Right lobe of liver (tissue), 6 donors: ENCODE data around the gene GALNT11. TPM values are rescaled to one million over a fixed set of nuclear protein-coding genes. Genes with fewer than 3 reads are reported as not detected.

ENCODE experiments used
- ATAC-seq, 4 donors: fragments of 200-7000 bp; cut with Tn5 transposase; one replicate each; pipeline ENCODE4 v1.9.1; 2020; ENCODE audit warnings: mild to moderate bottlenecking in 4 of 4, moderate library complexity in 4 of 4
- DNase-seq, 3 donors: peaks; one replicate each; pipeline ENCODE4 v3.0.0-alpha.2; 2020
- H3K27ac ChIP-seq, 3 donors: fragments of 200-600 bp; one replicate each; pipeline ENCODE4 v1.8.0; 2022
- H3K27me3 ChIP-seq, 2 donors: fragments of 200-600 bp; one replicate each; pipeline ENCODE4 v1.8.0; 2022
- H3K36me3 ChIP-seq, 4 donors: fragments of 200-600 bp; sonication (generic) in 1 of 4; one replicate each; pipeline versions ENCODE4 v1.5.1 to v1.8.0; 2017 to 2022; ENCODE audit warnings: control low read depth in 1 of 4
- H3K4me1 ChIP-seq, 4 donors: fragments of 200-600 bp; sonication (generic) in 1 of 4; one replicate each; pipeline versions ENCODE4 v1.5.1 to v1.8.0; 2017 to 2022; ENCODE audit warnings: control low read depth in 1 of 4
- H3K4me3 ChIP-seq, 3 donors: fragments of 200-600 bp; one replicate each; pipeline ENCODE4 v1.8.0; 2022
- H3K9me3 ChIP-seq, 4 donors: fragments of 200-600 bp; sonication (generic) in 1 of 4; one replicate each; pipeline versions ENCODE4 v1.5.1 to v1.8.0; 2017 to 2022; ENCODE audit warnings: control low read depth in 1 of 4
- POLR2A ChIP-seq: fragments of 450-650 bp; IDR thresholded peaks from one replicate; pipeline ENCODE4 v1.6.1; 2017; ENCODE audit warnings: antibody characterized with exemption, mild to moderate bottlenecking
- WGBS: methylation state at CpG from one replicate; pipeline ENCODE4 v1.1.6; 2018; ENCODE audit warnings: low coverage, low lambda C conversion rate; ENCODE audit not compliant: insufficient coverage; ENCODE audit errors: missing lambda C conversion rate; 5-methylcytosine and 5-hydroxymethylcytosine counted together
- intact Hi-C, 2 donors: fragments of 100-400 bp; cut with DNase I; formaldehyde crosslinking; loops; one replicate each; pipeline versions ENCODE4 v1.11.2 to v1.14.1; 2022
- total RNA-seq, 6 experiments: library from RNA; depleted of rRNA in 2 of 6; stranded (reverse); fragments of >200 nt in 2 of 6; fragmentation: NEBNext Ultra II Directional in 3 of 6; extraction: Animal tissue kit (Norgen Biotek cat#: 25700) in 3 of 6; gene quantifications; one replicate each; pipeline versions ENCODE4 v1.1.0 to v1.2.4, GENCODE V29; 2016 to 2023
- TF ChIP-seq, protein P1 (sequence below), 4 donors: fragments of 200-600 bp in 3 of 4; fragments of 450-650 bp in 1 of 4; IDR thresholded peaks; one replicate each; pipeline versions ENCODE4 v1.5.1 to v1.8.0; 2016 to 2022; ENCODE audit warnings: antibody characterized with exemption in 4 of 4, mild to moderate bottlenecking in 2 of 4
- donor health status: DM: no; HTN: yes; CAD: no.
- donor health status: DM: no; HTN: no; CAD: no.
- donor health status: DM: no; HTN: no; CAD: no.
- donor health status: DM: no; HTN: yes; CAD: no.
- donor health status: DM: no; HTN: yes; CAD: no.

Gene GALNT11
- total RNA-seq, 6 experiments from 2014 or later, result 12.0 to 21.7 (median 14.7) TPM

DNA sequence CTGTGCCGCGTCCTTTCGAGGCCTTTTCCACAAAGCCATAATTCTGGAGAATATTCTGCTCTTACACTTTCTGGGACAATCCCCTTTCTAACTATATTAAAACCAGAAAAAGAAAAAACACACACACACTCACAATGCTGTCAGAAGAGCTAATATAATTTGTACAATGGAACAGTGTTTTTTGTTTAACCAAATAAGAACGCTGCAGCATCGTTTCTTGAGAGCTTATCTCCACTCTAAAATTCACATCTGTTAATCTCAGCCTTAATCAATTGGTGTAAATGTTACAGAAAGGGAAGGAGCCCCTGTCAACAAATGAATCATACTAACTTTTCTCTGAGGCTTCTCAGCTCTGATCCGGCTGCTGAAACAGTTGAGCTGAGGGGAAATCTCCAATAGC, 123.9 kb downstream of the GALNT11 start:
- Histone ChIP-seq H3K27me3 (no peaks in the 10 kb centered on the region), H3K4me3 (no peak overlapping the region), H3K27ac (no peak overlapping the region), H3K4me1 (no peaks in the 10 kb centered on the region), H3K36me3 (peaks cover 16 to 94% (median 36%) of the 10 kb centered on the region in 4 donors), H3K9me3 (no peaks in the 10 kb centered on the region)
- intact Hi-C loops, result no loop called here
- DNase-seq, result no peak
- no peak for ATAC-seq
- TF ChIP-seq, protein P1, sequence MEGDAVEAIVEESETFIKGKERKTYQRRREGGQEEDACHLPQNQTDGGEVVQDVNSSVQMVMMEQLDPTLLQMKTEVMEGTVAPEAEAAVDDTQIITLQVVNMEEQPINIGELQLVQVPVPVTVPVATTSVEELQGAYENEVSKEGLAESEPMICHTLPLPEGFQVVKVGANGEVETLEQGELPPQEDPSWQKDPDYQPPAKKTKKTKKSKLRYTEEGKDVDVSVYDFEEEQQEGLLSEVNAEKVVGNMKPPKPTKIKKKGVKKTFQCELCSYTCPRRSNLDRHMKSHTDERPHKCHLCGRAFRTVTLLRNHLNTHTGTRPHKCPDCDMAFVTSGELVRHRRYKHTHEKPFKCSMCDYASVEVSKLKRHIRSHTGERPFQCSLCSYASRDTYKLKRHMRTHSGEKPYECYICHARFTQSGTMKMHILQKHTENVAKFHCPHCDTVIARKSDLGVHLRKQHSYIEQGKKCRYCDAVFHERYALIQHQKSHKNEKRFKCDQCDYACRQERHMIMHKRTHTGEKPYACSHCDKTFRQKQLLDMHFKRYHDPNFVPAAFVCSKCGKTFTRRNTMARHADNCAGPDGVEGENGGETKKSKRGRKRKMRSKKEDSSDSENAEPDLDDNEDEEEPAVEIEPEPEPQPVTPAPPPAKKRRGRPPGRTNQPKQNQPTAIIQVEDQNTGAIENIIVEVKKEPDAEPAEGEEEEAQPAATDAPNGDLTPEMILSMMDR (IDR thresholded peaks at IDR 0.05), result no peak
- TF ChIP-seq POLR2A, result no peak
- whole genome bisulfite sequencing, result 90% methylated on average over 4 of the region's 6 CpGs

DNA sequence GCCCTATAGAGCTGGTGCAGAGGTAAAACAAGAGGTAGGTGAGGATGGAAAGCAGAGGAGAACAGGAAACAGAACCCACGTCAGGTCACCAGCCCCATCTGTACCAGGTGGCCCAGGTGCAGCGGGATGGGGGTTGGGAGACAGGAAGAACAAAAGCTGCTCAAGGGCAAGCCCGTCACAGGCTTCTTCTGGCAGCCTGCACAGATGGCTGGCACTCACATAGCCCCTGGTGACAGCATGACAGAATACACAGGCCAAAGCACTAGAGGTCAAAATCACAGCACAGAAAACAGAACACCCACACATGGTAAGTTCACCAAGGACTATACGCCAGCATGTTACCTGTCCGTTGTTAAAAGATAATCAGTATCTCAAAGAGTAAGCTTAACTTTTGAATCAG, 126.8 kb downstream of the GALNT11 start:
- peaks cover 17 to 99% (median 30%) of the 10 kb centered on the region in 4 donors for H3K36me3 ChIP-seq
- H3K27me3 ChIP-seq, result no peaks in the 10 kb centered on the region
- DNase-seq, result no peak
- H3K9me3 ChIP-seq, result no peaks in the 10 kb centered on the region
- no peak for TF ChIP-seq POLR2A
- TF ChIP-seq, protein P1 (IDR thresholded peaks at IDR 0.05), result no peak
- no peak overlapping the region for H3K27ac ChIP-seq
- H3K4me1 ChIP-seq, result no peaks in the 10 kb centered on the region
- H3K4me3 ChIP-seq, result no peak overlapping the region
- intact Hi-C loops, result no loop called here
- WGBS, result 88% methylated on average over 5 of the region's 5 CpGs
- no peak for ATAC-seq

DNA sequence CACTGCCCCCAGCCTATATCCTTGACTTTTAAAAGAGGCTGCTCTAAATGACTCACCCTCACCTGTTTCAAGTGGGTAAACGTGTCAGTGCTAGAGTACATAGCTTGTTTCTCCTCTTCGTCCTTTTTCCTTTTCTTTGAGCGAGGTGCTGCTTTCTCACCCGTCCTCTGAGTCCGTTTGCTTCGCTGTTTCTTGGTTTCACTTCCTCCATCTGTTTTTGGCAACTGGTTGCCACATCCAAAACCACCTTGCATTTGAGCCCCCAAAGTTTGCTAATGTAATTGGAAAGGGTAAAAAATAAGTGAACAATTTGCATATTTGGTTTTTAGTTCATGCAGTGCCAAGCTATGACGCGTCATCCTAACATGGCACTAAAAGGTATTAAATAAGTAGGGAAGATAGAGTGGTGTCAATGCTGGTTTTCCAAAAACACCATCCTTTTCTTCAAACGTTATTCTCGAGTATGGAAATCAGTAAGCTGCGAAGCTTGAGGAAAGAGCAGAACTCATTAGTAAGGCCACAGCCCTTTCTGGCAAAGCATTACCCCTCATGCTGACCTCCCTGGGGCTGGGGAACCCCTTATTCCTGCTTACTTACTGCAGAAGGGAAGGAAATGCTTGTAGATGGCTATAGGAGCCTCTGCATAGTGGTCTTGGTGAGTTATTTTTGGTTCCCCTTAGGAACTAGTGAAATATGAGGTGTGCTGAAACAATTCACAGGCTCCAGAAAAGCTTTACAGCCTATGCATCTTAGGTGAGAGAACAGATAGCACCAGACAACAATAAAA, 133.5 kb downstream of the GALNT11 start:
- 76% methylated on average over 11 of the region's 11 CpGs for WGBS
- intact Hi-C loops, result no loop called here
- TF ChIP-seq, protein P1 (IDR thresholded peaks at IDR 0.05), result no peak
- no peak for TF ChIP-seq POLR2A
- DNase-seq (no peak), ATAC-seq (peak in 1 of 4 donors; percentile 32)
- H3K4me1 ChIP-seq, result no peaks in the 10 kb centered on the region
- peaks cover 0 to 88% (median 19%) of the 10 kb centered on the region in 4 donors for H3K36me3 ChIP-seq
- H3K27ac ChIP-seq, result no peak overlapping the region
- no peaks in the 10 kb centered on the region for H3K9me3 ChIP-seq
- no peak overlapping the region for H3K4me3 ChIP-seq
- no peaks in the 10 kb centered on the region for H3K27me3 ChIP-seq

DNA sequence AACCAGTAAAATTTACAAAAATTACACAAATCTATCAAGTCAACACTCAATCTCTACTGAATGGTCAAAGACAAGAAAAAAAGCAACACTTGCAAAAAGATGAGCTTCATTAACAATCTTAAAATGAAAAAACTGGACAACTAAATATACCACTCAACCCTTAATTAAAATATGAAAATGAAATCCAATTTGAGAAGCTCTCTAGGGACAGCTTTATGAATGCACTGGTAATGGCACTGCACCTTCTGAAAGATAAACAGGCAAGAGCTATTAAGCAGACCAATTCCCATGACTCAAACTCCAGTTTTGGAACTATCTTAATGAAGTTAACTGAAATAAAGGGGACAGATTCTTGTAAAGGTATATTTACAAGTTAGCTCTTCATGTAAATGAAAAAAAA, 135.7 kb downstream of the GALNT11 start:
- no peak overlapping the region for H3K4me3 ChIP-seq
- ATAC-seq, result no peak
- H3K36me3 ChIP-seq, result peaks cover 0 to 79% (median 18%) of the 10 kb centered on the region in 4 donors
- H3K4me1 ChIP-seq, result no peaks in the 10 kb centered on the region
- no peak for TF ChIP-seq POLR2A
- TF ChIP-seq, protein P1 (IDR thresholded peaks at IDR 0.05), result no peak
- H3K27ac ChIP-seq, result no peak overlapping the region
- H3K27me3 ChIP-seq, result no peaks in the 10 kb centered on the region
- intact Hi-C loops, result no loop called here
- DNase-seq, result no peak
- no peaks in the 10 kb centered on the region for H3K9me3 ChIP-seq
